GM19468 (cell line): Measurements from ENCODE around the gene GIT1.

Experiments
- ATAC-seq: cut with Tn5 transposase; IDR thresholded peaks from one replicate; pipeline ENCODE4 v1.9.1; 2021; ENCODE audit warnings: mild to moderate bottlenecking, moderate library complexity, moderate number of reproducible peaks; ENCODE audit not compliant: unreplicated experiment; ENCODE audit errors: extremely low read depth

The GIT1 gene

DNA sequence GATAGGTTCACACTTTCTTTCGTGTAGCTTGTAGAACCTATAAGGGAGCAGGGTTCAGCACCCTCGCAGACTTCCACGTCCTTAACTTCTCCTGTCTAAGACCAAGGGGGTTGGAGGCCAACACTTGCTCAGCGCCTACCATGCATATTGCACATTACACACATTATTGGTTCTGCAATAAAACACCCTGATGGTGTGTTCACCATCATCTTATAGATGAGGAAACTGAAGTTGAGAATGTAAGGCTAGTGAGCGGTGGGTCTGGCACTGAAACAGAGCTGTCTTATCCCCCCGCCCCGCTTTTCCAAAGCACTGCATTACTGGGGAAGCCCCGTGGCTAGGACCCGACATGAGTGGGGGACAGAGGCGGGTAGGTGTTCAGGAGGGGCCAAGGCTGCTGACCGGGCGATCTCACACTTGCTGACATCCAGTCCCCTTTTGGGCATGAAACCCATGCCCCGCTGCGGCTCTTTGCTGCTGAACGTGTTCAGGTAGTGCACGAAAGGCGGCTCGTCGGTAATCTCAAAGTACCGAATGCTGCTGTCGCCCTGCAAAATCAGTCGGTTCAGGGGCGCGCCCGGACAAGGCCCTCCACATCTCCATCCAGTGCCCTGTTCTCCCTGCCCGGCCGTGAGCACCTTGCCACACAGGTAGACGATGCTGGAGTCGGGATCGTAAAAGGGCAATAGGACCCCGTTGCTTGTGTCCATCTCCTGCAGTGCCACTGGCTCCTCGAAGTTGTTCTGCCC, 27.0 kb upstream of the GIT1 start:
- no peak for ATAC-seq

GRCh38 chr17:29615492-29616299, 26.2 kb upstream of the GIT1 start:
- ATAC-seq, result peak; percentile 25

DNA sequence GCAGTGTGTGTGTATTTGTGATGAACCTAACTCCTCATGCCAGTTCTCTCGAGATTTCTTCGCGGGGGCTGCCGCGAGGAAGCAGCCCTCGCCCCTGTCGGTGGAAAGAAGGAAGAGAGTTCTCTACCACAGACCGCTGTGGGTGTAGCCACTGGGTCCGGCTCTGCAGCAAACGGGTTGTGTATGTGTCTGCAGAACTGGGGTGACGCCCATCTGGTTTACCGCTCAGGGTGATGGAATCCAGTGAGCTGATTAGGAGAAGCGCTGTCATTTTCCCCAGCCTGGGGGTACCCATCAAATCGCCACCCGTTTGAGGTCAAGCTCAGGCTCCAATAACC, 25.6 kb upstream of the GIT1 start:
- ATAC-seq, result no peak

DNA sequence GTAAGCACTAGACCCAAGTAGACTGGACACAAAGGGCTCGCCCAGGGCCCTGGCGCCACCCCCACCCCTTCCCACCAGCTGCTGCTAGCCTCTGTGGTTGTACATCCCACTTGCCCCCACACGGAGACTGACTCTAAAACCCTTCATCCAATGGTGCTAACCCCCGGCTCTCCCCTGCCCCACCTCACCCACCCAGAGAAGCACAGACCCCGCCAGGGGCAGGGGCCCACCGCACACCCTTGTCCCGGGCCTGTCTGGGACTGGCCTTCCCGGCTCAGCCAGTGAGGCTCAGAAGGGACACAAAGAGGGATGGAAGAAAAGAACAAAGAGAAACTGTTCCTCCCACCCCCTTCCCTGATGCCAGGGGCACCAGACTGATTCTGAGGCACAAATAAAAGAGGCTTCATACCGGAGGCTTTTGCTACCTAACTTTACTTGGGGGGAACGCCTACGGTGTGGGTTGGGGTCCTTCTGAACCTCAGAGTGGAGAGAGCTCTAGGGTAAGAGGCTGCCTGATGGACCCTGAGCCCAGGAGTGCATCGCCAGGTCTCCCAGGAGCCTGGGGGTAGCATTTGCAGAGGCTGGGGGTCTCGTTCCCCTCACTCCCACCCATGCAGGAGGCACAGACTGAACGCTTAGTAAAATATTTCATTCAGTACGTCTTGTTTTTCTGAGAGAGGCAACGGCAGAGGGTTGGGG, 25.1 kb upstream of the GIT1 start:
- no peak for ATAC-seq

DNA sequence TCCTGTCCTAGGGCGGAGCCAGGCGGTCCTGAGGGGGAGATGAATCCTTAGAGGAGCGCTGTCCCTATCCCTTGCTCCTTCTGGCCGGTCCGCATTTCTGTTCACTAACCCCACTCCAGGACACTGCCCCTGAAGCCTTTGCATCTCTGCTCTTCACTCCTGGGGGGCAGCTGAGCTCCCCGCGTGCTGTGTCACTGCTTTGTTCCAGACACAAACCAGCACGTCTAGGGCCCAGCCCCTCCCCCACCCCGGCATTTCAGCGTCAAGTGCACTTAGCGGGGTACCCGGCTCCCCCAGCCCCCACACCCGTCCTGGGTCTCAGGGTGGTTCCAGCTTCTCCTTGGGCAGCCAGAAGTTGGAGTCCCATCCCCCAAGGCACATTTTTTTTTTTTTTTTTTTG, 24.4 kb upstream of the GIT1 start:
- ATAC-seq, result no peak

DNA sequence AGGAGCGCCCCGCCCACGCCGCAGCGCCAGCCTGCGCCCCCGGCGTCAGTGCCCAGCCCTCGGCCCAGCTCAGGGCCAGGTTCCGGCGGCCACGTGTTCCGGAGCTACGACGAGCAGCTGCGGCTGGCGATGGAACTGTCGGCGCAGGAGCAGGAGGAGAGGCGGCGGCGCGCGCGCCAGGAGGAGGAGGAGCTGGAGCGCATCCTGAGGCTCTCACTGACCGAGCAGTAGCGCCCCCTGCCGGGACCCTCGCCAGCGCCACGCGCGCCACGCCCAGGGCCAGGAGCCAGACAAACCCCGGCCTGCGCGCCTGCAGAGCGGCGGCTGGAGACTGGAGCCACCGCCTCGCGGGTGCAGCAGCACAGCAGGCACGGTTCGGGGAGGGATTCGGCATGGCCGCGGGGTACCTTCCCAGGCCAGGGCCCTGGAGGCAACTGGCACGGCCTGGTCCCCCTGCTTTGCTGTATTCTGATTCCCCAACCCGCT, 23.9 kb upstream of the GIT1 start:
- no peak for ATAC-seq

GRCh38 chr17:29612404-29613280, 23.2 kb upstream of the GIT1 start:
- ATAC-seq, result no peak

GRCh38 chr17:29612094-29612403, 22.6 kb upstream of the GIT1 start:
- ATAC-seq, result no peak

DNA sequence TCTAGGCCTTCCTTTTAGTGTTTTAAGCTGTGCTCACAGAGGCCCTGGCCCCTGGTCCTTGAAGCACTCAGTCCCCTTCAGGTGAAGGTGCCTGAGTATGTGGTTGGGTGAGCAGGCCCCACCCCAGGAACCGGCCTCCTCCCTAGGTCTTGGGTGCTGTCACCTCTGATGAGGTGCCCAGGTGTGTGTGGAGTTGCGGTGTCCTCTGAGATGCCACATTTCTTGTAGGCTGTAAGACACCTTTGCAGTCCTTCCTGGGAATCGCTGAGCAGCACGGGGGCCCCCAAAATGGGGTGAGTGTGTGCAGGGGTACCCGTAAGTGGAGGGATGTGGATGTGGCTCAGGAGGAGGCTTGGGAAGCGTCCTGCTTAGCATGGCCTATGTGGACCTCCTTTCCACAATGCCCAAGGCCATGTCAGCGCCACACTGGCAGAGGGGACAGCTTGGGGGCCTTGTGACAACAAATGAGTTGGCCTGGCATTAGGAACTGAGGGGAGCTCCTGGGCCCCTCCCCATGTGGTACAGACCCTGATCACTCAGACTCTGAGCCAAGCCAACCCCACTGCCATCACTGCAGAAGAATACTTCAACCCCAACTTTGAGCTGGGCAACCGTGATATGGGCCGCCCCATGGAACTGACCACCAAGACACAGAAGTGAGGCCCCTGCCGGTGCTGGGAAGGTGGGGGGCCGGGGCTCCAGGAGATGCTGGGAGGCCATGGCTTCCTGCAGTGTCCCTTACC, 22.1 kb upstream of the GIT1 start:
- no peak for ATAC-seq

- no peak for ATAC-seq
Observed at GRCh38 chr17:29610395-29610794, 20.9 kb upstream of the GIT1 start.

DNA sequence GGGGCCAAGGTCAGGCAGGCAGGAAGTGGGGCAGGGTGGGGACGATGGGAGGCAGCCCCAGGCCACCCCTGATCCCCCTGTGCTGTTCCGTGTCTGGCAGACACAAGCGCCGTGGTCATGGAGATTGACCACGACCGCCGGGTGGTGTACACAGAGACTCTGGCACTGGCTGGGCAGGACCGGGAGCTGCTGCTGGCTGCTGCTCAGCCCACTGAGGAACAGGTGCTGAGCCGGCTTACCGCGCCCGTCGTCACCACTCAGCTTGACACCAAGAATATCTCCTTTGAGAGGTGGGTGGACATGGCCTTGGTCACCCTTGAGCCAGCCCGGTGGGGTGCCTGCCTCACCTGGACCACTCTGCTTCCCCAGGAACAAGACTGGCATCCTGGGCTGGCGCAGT, 19.5 kb upstream of the GIT1 start:
- ATAC-seq, result no peak

DNA sequence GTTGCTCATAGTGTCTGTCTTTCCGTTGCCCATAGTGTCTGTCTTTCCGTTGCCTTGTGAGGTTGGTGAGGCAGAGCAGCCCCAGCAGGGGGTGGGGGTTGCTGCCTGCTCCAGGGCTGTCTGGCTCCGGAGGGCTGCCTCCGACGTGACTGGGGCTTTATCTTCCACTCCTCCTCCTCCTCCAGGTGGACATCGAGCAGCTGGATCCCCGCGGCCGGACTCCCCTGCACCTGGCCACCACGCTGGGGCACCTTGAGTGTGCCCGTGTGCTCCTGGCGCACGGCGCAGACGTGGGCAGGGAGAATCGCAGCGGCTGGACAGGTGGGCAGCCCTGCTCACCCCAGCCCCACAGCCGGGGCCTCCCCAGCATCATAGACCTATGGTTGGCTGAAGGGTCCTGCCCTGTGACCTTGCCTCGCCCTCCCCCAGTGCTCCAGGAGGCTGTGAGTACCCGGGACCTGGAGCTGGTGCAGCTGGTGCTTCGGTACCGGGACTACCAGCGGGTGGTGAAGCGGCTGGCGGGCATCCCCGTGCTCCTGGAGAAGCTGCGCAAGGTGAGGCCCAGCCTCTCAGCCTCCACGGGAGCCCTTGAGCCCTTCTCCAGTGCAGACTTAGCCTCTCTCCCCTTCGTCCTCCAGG, 18.2 kb upstream of the GIT1 start:
- ATAC-seq, result no peak

- ATAC-seq, result no peak
Observed at GRCh38 chr17:29603109-29603674, 13.7 kb upstream of the GIT1 start.

- ATAC-seq, result no peak
Observed at GRCh38 chr17:29597361-29598172, 8.1 kb upstream of the GIT1 start.

DNA sequence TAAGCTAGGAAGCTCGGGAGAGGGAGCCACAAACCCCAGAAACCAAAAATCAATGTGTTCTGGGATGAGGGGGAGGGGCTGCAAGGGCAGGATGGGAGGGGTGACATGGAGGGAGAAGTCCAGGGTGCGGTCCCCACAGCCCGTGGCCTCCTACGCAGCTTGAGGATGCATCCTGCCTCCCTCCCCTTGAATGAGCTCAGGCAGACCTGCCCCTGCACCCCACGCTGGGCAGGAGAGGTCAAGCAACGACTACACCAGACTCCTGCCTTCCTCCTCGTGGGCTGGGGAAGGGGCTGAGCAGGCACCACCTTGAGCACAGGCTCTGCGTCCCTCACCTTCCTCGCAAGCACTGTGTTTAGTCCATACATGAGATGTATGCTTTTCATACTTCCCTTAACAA, 7.4 kb upstream of the GIT1 start:
- no peak for ATAC-seq

DNA sequence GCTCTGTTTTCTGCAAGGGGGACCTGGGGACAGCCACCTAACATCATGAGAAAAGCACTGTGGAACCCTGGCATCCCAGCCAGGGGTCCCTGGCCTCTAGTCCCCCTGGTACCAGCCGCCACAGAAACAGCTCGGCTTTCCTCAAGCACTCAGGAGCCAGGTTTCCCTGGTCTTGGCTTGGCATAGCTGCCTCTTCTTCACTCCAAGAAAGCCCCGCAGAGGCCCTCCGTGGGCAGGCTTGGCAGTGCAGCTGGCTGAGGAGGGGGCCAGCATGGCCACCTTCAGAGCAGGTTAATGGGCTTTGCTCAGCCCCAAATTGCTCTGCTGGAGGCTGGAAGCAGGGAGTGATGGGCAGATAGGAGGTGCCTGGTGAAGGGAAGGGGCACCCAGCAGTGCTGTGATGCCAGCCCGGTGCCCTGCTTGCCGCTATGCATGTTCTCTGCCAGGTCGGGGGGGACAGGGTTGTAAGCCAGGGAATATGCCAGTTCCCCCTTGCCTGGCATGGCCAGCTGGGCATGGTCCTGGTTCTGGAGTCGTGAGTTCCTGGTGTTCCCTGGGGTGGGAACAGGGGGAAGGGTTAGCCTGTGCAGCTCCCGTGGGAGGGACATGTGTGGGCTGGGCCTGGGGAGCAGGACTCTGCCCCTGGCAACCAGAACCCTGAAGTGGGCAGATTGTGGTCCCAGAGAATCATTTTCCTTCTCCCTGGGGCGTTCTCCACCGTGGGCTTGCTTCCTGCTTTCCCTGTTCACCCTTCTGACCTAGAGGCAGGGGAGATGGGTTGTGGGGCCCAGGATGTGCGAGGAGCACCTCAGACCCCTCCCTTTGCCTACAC, 6.7 kb upstream of the GIT1 start:
- no peak for ATAC-seq
